Liver (tissue), 3 donors: Measurements from ENCODE around the gene PDZRN4.

ENCODE experiments used
- CTCF ChIP-seq: fragments of 150-350 bp; IDR thresholded peaks from 2 replicates; pipeline ENCODE4 v1.5.1; 2017; ENCODE audit warnings: improper control_type of control experiment, low read depth, low read length; ENCODE audit not compliant: missing input control
- EGR1 ChIP-seq, 2 donors: IDR thresholded peaks; 2 replicates each; pipeline ENCODE4 v1.6.1; 2016 to 2018; ENCODE audit warnings: antibody characterized with exemption in 2 of 2, low read depth in 2 of 2
- FOXA1 ChIP-seq: IDR thresholded peaks from 2 replicates; pipeline ENCODE4 v1.6.1; 2016; ENCODE audit warnings: antibody characterized with exemption
- GABPA ChIP-seq, 2 donors: IDR thresholded peaks in 1 of 2; conservative IDR thresholded peaks in 1 of 2; 2 replicates each; pipeline ENCODE4 v1.6.1; 2016; ENCODE audit warnings: antibody characterized with exemption in 2 of 2, mild to moderate bottlenecking in 1 of 2, moderate library complexity in 1 of 2
- JUND ChIP-seq, 2 donors: IDR thresholded peaks; 2 replicates each; pipeline ENCODE4 v1.6.1; 2016; ENCODE audit warnings: antibody characterized with exemption in 2 of 2
- NR2F2 ChIP-seq: IDR thresholded peaks from 2 replicates; pipeline ENCODE4 v1.6.1; 2016; ENCODE audit warnings: antibody characterized with exemption
- RAD21 ChIP-seq, 2 donors: IDR thresholded peaks; 2 replicates each; pipeline ENCODE4 v1.6.1; 2016; ENCODE audit warnings: antibody characterized with exemption in 2 of 2, mild to moderate bottlenecking in 2 of 2
- REST ChIP-seq: IDR thresholded peaks from 2 replicates; pipeline ENCODE4 v1.6.1; 2016; ENCODE audit warnings: antibody characterized with exemption, mild to moderate bottlenecking
- RXRA ChIP-seq, 2 donors: IDR thresholded peaks; 2 replicates each; pipeline ENCODE4 v1.6.1; 2017 to 2018; ENCODE audit warnings: antibody characterized with exemption in 2 of 2, mild to moderate bottlenecking in 1 of 2
- SP1 ChIP-seq: IDR thresholded peaks from 2 replicates; pipeline ENCODE4 v1.6.1; 2018; ENCODE audit warnings: antibody characterized with exemption, mild to moderate bottlenecking
- TAF1 ChIP-seq: conservative IDR thresholded peaks from 2 replicates; pipeline ENCODE4 v1.6.1; 2016; ENCODE audit warnings: antibody characterized with exemption, mild to moderate bottlenecking
- YY1 ChIP-seq: IDR thresholded peaks from 2 replicates; pipeline ENCODE4 v1.6.1; 2016; ENCODE audit warnings: antibody characterized with exemption, mild to moderate bottlenecking
- TF ChIP-seq, protein P1 (sequence below): IDR thresholded peaks from 2 replicates; pipeline ENCODE4 v1.6.1; 2016; ENCODE audit warnings: antibody characterized with exemption
- TF ChIP-seq, protein P2 (sequence below): IDR thresholded peaks from 2 replicates; pipeline ENCODE4 v1.6.1; 2016; ENCODE audit warnings: antibody characterized with exemption
- donor health status: healthy.
- donor health status: healthy.

- TF ChIP-seq, protein P1, sequence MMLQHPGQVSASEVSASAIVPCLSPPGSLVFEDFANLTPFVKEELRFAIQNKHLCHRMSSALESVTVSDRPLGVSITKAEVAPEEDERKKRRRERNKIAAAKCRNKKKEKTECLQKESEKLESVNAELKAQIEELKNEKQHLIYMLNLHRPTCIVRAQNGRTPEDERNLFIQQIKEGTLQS, result no peak
- TF ChIP-seq CTCF, result no peak
- no peak for TF ChIP-seq REST
- no peak for TF ChIP-seq RXRA (IDR thresholded peaks at IDR 0.05)
- TF ChIP-seq, protein P2, sequence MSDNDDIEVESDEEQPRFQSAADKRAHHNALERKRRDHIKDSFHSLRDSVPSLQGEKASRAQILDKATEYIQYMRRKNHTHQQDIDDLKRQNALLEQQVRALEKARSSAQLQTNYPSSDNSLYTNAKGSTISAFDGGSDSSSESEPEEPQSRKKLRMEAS, result no peak
- TF ChIP-seq TAF1, result no peak
- no peak for TF ChIP-seq SP1
- no peak for TF ChIP-seq GABPA (IDR thresholded peaks at IDR 0.05 in 1 of 2, conservative IDR thresholded peaks at IDR 0.05 in 1 of 2)
- no peak for TF ChIP-seq RAD21 (IDR thresholded peaks at IDR 0.05)
- no peak for TF ChIP-seq FOXA1
- TF ChIP-seq NR2F2, result no peak
- TF ChIP-seq YY1, result no peak
- no peak for TF ChIP-seq JUND (IDR thresholded peaks at IDR 0.05)
- TF ChIP-seq EGR1 (IDR thresholded peaks at IDR 0.05; ENCODE audit: low read depth in 2 of 2), result no peak
These were observed 349.4 kb downstream of the PDZRN4 start for GRCh38 chr12:41537522-41537921.
